Ishikawa (cell line): ENCODE results near the gene MRPS26.

Source experiments
- CREB1 ChIP-seq: IDR thresholded peaks from 2 replicates; pipeline ENCODE4 v1.6.1; 2012; ENCODE audit warnings: low read depth
- EGR1 ChIP-seq: IDR thresholded peaks from 2 replicates; pipeline ENCODE4 v1.6.1; 2012
- EP300 ChIP-seq: IDR thresholded peaks from 2 replicates; pipeline ENCODE4 v1.6.1; 2012; ENCODE audit warnings: borderline replicate concordance
- FOXM1 ChIP-seq: IDR thresholded peaks from 2 replicates; pipeline ENCODE4 v1.6.1; 2012; ENCODE audit warnings: low read depth, borderline replicate concordance
- RAD21 ChIP-seq: IDR thresholded peaks from 2 replicates; pipeline ENCODE4 v1.6.1; 2012; ENCODE audit warnings: low read depth
- TAF1 ChIP-seq: IDR thresholded peaks from 2 replicates; pipeline ENCODE4 v1.6.1; 2012; ENCODE audit warnings: low read depth, mild to moderate bottlenecking
- TCF12 ChIP-seq: IDR thresholded peaks from 2 replicates; pipeline ENCODE4 v1.6.1; 2012; ENCODE audit warnings: low read depth
- TEAD4 ChIP-seq: IDR thresholded peaks from 2 replicates; pipeline ENCODE4 v1.6.1; 2012
- USF1 ChIP-seq: IDR thresholded peaks from 2 replicates; pipeline ENCODE4 v1.6.1; 2012
- YY1 ChIP-seq: IDR thresholded peaks from 2 replicates; pipeline ENCODE4 v1.6.1; 2012; ENCODE audit warnings: low read depth
- ZBTB7A ChIP-seq: IDR thresholded peaks from 2 replicates; pipeline ENCODE4 v1.6.1; 2012; ENCODE audit warnings: low read depth
- TF ChIP-seq, protein P1 (sequence below): IDR thresholded peaks from 2 replicates; pipeline ENCODE4 v1.6.1; 2012; ENCODE audit warnings: low read depth, mild to moderate bottlenecking
- TF ChIP-seq, protein P2 (sequence below): IDR thresholded peaks from 2 replicates; pipeline ENCODE4 v1.6.1; 2012

GRCh38 chr20:3068075-3068474, 22.2 kb downstream of the MRPS26 start:
- no peak for TF ChIP-seq EP300
- TF ChIP-seq YY1, result no peak
- no peak for TF ChIP-seq TAF1
- TF ChIP-seq, protein P1, sequence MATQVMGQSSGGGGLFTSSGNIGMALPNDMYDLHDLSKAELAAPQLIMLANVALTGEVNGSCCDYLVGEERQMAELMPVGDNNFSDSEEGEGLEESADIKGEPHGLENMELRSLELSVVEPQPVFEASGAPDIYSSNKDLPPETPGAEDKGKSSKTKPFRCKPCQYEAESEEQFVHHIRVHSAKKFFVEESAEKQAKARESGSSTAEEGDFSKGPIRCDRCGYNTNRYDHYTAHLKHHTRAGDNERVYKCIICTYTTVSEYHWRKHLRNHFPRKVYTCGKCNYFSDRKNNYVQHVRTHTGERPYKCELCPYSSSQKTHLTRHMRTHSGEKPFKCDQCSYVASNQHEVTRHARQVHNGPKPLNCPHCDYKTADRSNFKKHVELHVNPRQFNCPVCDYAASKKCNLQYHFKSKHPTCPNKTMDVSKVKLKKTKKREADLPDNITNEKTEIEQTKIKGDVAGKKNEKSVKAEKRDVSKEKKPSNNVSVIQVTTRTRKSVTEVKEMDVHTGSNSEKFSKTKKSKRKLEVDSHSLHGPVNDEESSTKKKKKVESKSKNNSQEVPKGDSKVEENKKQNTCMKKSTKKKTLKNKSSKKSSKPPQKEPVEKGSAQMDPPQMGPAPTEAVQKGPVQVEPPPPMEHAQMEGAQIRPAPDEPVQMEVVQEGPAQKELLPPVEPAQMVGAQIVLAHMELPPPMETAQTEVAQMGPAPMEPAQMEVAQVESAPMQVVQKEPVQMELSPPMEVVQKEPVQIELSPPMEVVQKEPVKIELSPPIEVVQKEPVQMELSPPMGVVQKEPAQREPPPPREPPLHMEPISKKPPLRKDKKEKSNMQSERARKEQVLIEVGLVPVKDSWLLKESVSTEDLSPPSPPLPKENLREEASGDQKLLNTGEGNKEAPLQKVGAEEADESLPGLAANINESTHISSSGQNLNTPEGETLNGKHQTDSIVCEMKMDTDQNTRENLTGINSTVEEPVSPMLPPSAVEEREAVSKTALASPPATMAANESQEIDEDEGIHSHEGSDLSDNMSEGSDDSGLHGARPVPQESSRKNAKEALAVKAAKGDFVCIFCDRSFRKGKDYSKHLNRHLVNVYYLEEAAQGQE, result no peak
- no peak for TF ChIP-seq RAD21
- TF ChIP-seq, protein P2, sequence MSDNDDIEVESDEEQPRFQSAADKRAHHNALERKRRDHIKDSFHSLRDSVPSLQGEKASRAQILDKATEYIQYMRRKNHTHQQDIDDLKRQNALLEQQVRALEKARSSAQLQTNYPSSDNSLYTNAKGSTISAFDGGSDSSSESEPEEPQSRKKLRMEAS, result no peak
- TF ChIP-seq TCF12, result no peak
- no peak for TF ChIP-seq CREB1
- TF ChIP-seq EGR1, result no peak
- no peak for TF ChIP-seq USF1
- no peak for TF ChIP-seq FOXM1
- no peak for TF ChIP-seq ZBTB7A
- TF ChIP-seq TEAD4, result no peak
